Measurements from ENCODE around the gene ITGBL1. TPM values are rescaled to one million over a fixed set of nuclear protein-coding genes. Genes with fewer than 3 reads are reported as not detected.

The ITGBL1 gene
- total and polyA plus RNA-seq, 2 experiments from 2014 or later, result 332 to 462 TPM

GRCh38 chr13:101654883-101655282 is 202.4 kb downstream of the ITGBL1 start:
- H3K9me2 ChIP-seq (ENCODE audit: insufficient read depth), result no peaks in the 10 kb centered on the region
- H3K27ac ChIP-seq, result no peak overlapping the region
- 85 to 89% methylated on average over 4 of the region's 4 CpGs for WGBS, 2 experiments (ENCODE audit: low coverage in 1 of 2, low lambda C conversion rate in 2 of 2, missing lambda C conversion rate in 2 of 2)
- no peak overlapping the region for H3K9ac ChIP-seq
- H3K27me3 ChIP-seq (replicated peaks; ENCODE audit: insufficient read depth), result no peaks in the 10 kb centered on the region
- in situ Hi-C loops (cut with MboI), result no loop called here
- no peak overlapping the region for H3K4me3 ChIP-seq
- peaks cover 28% of the 10 kb centered on the region for H3K79me2 ChIP-seq (ENCODE audit: insufficient read depth)
- no peak overlapping the region for H2AFZ ChIP-seq
- peak; percentile 51 for DNase-seq
- no peaks in the 10 kb centered on the region for H3K9me3 ChIP-seq (ENCODE audit: low read depth)
- no peak overlapping the region for H3K4me2 ChIP-seq (ENCODE audit: unreplicated experiment)
- peaks cover 9% of the 10 kb centered on the region for H3K4me1 ChIP-seq (ENCODE audit: insufficient read depth)
- H3K36me3 ChIP-seq (ENCODE audit: low read depth), result 0 out of 2 replicates have a peak, but pooled peaks cover 4% of the 10 kb centered on the region
- 0 out of 2 replicates have a peak, but pooled peaks cover 6% of the 10 kb centered on the region for H4K20me1 ChIP-seq (ENCODE audit: insufficient read depth)
- TF ChIP-seq EZH2 (IDR thresholded peaks at IDR 0.05; ENCODE audit: insufficient read depth, poor library complexity, severe bottlenecking), result no peak
- TF ChIP-seq EZH2phosphoT487 (IDR thresholded peaks at IDR 0.05; ENCODE audit: insufficient read depth, low read depth), result no peak
- H3F3A ChIP-seq (ENCODE audit: insufficient read depth), result peaks cover 13% of the 10 kb centered on the region; the same call in 1 of the 2 replicates

- Histone ChIP-seq H3K4me3 (no peak overlapping the region), H3K9ac (no peak overlapping the region), H3K4me1 (ENCODE audit: insufficient read depth) (peaks cover 6% of the 10 kb centered on the region; the same call in 1 of the 2 replicates), H3K27ac (no peak overlapping the region), H3K79me2 (ENCODE audit: insufficient read depth) (peaks cover 33% of the 10 kb centered on the region), H3K9me3 (ENCODE audit: low read depth) (no peaks in the 10 kb centered on the region), H4K20me1 (ENCODE audit: insufficient read depth) (0 out of 2 replicates have a peak, but pooled peaks cover 6% of the 10 kb centered on the region), H2AFZ (no peak overlapping the region), H3K4me2 (ENCODE audit: unreplicated experiment) (no peak overlapping the region), H3F3A (ENCODE audit: insufficient read depth) (peaks cover 8% of the 10 kb centered on the region; the same call in 1 of the 2 replicates), H3K27me3 (replicated peaks; ENCODE audit: insufficient read depth) (no peaks in the 10 kb centered on the region), H3K36me3 (ENCODE audit: low read depth) (0 out of 2 replicates have a peak, but pooled peaks cover 4% of the 10 kb centered on the region), H3K9me2 (ENCODE audit: insufficient read depth) (no peaks in the 10 kb centered on the region)
- WGBS, 2 experiments (ENCODE audit: low coverage in 1 of 2, low lambda C conversion rate in 2 of 2, missing lambda C conversion rate in 2 of 2), result 97 to 98% methylated on average over 3 of the region's 3 CpGs
- no peak for DNase-seq
- no peak for TF ChIP-seq EZH2phosphoT487 (IDR thresholded peaks at IDR 0.05; ENCODE audit: insufficient read depth, low read depth)
- no peak for TF ChIP-seq EZH2 (IDR thresholded peaks at IDR 0.05; ENCODE audit: insufficient read depth, poor library complexity, severe bottlenecking)
- in situ Hi-C loops (cut with MboI), result no loop called here
Observed at GRCh38 chr13:101655435-101655834, 203.0 kb downstream of the ITGBL1 start.

GRCh38 chr13:101660711-101661110 is 208.2 kb downstream of the ITGBL1 start:
- Histone ChIP-seq H3K9me3 (ENCODE audit: low read depth) (no peaks in the 10 kb centered on the region), H3K27me3 (replicated peaks; ENCODE audit: insufficient read depth) (no peaks in the 10 kb centered on the region), H4K20me1 (ENCODE audit: insufficient read depth) (peaks cover 3% of the 10 kb centered on the region; the same call in 1 of the 2 replicates), H3K4me3 (no peak overlapping the region), H3K4me2 (ENCODE audit: unreplicated experiment) (no peak overlapping the region), H3K9me2 (ENCODE audit: insufficient read depth) (no peaks in the 10 kb centered on the region), H2AFZ (no peak overlapping the region), H3F3A (ENCODE audit: insufficient read depth) (peaks cover 12% of the 10 kb centered on the region), H3K9ac (no peak overlapping the region), H3K79me2 (ENCODE audit: insufficient read depth) (peaks cover 52% of the 10 kb centered on the region), H3K36me3 (ENCODE audit: low read depth) (no peaks in the 10 kb centered on the region), H3K27ac (no peak overlapping the region), H3K4me1 (ENCODE audit: insufficient read depth) (peaks cover 17% of the 10 kb centered on the region)
- peak; percentile 26 for DNase-seq
- TF ChIP-seq EZH2 (IDR thresholded peaks at IDR 0.05; ENCODE audit: insufficient read depth, poor library complexity, severe bottlenecking) (no peak), EZH2phosphoT487 (IDR thresholded peaks at IDR 0.05; ENCODE audit: insufficient read depth, low read depth) (no peak)
- in situ Hi-C loops (cut with MboI), result no loop called here
- WGBS, 2 experiments (ENCODE audit: low coverage in 1 of 2, low lambda C conversion rate in 2 of 2, missing lambda C conversion rate in 2 of 2), result 62 to 65% methylated on average over 2 of the region's 2 CpGs

GRCh38 chr13:101661839-101662238 is 209.4 kb downstream of the ITGBL1 start:
- Histone ChIP-seq H3K79me2 (ENCODE audit: insufficient read depth) (peaks cover 46% of the 10 kb centered on the region), H3K9me3 (ENCODE audit: low read depth) (no peaks in the 10 kb centered on the region), H3K4me3 (no peak overlapping the region), H3K4me1 (ENCODE audit: insufficient read depth) (peaks cover 17% of the 10 kb centered on the region), H3K9me2 (ENCODE audit: insufficient read depth) (no peaks in the 10 kb centered on the region), H3K27me3 (replicated peaks; ENCODE audit: insufficient read depth) (no peaks in the 10 kb centered on the region), H2AFZ (no peak overlapping the region), H3K4me2 (ENCODE audit: unreplicated experiment) (peak overlapping the region; percentile 8), H3K9ac (no peak overlapping the region), H3K36me3 (ENCODE audit: low read depth) (no peaks in the 10 kb centered on the region), H3K27ac (no peak overlapping the region), H4K20me1 (ENCODE audit: insufficient read depth) (no peaks in the 10 kb centered on the region; the same call in 1 of the 2 replicates), H3F3A (ENCODE audit: insufficient read depth) (peaks cover 6% of the 10 kb centered on the region)
- DNase-seq, result peak; percentile 41
- in situ Hi-C loops (cut with MboI), result no loop called here
- TF ChIP-seq EZH2 (IDR thresholded peaks at IDR 0.05; ENCODE audit: insufficient read depth, poor library complexity, severe bottlenecking), result no peak
- no peak for TF ChIP-seq EZH2phosphoT487 (IDR thresholded peaks at IDR 0.05; ENCODE audit: insufficient read depth, low read depth)
- WGBS, 2 experiments (ENCODE audit: low coverage in 1 of 2, low lambda C conversion rate in 2 of 2, missing lambda C conversion rate in 2 of 2), result 16 to 28% methylated on average over 4 of the region's 4 CpGs
